Tibial nerve (tissue), 4 donors: Measurements from ENCODE around the gene FBXL17.

Experiments used
- EP300 ChIP-seq, 2 donors: sonication (generic); formaldehyde crosslinking; IDR thresholded peaks; one replicate each; pipeline ENCODE4 v1.6.1; 2017; ENCODE audit warnings: antibody characterized with exemption in 2 of 2, mild to moderate bottlenecking in 1 of 2
- TF ChIP-seq, protein P1 (sequence below), 5 experiments: fragments of 200-600 bp in 3 of 5; fragments of 450-650 bp in 2 of 5; sonication (generic) in 3 of 5; IDR thresholded peaks; one replicate each; pipeline ENCODE4 v1.5.1; 2016 to 2019; ENCODE audit warnings: antibody characterized with exemption in 5 of 5, mild to moderate bottlenecking in 3 of 5, moderate library complexity in 2 of 5

DNA sequence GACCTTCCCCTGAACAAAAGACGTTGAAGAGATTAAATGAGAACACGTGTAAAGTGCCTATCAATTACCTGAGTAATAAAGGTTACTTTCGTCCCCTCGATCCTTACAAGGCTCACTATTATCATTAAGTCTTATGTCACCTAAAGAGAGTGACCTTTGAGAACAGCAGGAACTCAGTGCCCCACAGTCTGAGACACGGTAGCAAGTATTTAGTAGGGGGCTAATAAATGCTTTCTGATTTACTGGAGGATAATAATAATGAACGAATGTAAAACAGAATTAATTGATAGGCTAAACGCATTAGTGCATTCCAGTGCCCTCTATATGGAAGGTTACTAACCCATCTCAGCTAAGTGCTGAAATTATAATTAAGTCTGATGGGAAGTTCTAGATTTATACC lies 199.9 kb downstream of the FBXL17 start:
- no peak for TF ChIP-seq EP300 (IDR thresholded peaks at IDR 0.05)
- TF ChIP-seq, protein P1, sequence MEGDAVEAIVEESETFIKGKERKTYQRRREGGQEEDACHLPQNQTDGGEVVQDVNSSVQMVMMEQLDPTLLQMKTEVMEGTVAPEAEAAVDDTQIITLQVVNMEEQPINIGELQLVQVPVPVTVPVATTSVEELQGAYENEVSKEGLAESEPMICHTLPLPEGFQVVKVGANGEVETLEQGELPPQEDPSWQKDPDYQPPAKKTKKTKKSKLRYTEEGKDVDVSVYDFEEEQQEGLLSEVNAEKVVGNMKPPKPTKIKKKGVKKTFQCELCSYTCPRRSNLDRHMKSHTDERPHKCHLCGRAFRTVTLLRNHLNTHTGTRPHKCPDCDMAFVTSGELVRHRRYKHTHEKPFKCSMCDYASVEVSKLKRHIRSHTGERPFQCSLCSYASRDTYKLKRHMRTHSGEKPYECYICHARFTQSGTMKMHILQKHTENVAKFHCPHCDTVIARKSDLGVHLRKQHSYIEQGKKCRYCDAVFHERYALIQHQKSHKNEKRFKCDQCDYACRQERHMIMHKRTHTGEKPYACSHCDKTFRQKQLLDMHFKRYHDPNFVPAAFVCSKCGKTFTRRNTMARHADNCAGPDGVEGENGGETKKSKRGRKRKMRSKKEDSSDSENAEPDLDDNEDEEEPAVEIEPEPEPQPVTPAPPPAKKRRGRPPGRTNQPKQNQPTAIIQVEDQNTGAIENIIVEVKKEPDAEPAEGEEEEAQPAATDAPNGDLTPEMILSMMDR (IDR thresholded peaks at IDR 0.05): no peak
